T follicular helper cell (primary cell): Measurements from ENCODE around the gene CABLES1.

Source experiments
- DNase-seq: peaks from one replicate; pipeline ENCODE4 v3.0.0-alpha.2; 2020; ENCODE audit warnings: low read depth

The CABLES1 gene

DNA sequence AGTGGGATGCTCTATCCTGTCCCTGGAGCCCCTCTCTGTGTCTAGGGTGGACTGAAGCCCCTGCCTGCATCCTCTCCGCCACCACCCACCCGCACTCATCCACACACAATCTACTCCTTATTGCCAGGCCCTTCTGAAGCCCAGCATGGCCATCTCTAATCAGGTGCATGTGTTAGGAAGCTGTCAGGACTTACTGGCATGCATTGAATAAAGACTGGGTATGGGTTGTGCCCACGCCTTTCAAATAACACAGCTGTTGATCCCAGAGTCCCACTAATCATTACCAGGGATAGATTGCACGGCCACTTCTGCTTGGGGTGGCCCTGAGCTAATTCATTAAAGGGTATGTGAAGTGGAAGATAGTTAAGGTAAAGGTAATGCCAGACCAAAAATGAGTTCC is 88.4 kb downstream of the CABLES1 start:
- no peak for DNase-seq

DNA sequence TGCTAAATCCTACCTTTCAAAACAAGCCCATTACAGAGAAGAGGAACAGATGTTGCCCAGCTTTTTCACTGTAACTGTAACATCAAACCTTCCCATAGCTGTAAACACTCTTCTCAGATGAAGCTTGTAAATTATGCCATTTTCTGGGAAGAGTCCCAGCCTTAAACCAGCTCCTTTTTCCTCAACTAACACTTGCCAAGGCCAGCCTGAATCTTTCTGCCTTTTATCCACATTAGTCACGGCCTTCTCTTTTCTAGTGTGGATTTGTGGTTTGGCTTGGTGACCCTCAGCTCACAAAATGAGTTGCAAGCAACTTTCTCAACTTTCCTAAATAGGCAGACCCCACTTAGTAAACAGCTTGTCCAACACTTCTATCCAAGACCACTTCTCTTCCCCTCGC is 90.2 kb downstream of the CABLES1 start:
- no peak for DNase-seq

DNA sequence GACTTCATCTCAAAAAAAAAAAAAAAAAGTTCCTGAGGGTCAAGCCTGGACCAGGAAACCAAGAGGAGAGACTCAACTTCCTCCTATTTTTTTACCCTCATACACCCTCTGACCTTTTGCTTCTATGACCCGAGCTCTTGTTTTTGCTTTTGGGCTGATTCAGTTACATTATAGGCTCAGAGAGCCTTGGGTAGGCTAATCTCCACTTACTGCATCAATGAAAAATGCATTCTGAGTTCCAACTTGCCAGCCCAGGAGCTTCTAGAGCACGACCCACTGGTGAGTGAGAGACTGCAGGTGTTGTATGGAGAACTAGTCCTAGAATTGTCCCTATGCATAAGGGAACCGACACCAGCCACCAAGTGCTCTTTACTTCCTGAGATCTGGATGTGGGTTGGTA is 91.1 kb downstream of the CABLES1 start:
- no peak for DNase-seq

DNA sequence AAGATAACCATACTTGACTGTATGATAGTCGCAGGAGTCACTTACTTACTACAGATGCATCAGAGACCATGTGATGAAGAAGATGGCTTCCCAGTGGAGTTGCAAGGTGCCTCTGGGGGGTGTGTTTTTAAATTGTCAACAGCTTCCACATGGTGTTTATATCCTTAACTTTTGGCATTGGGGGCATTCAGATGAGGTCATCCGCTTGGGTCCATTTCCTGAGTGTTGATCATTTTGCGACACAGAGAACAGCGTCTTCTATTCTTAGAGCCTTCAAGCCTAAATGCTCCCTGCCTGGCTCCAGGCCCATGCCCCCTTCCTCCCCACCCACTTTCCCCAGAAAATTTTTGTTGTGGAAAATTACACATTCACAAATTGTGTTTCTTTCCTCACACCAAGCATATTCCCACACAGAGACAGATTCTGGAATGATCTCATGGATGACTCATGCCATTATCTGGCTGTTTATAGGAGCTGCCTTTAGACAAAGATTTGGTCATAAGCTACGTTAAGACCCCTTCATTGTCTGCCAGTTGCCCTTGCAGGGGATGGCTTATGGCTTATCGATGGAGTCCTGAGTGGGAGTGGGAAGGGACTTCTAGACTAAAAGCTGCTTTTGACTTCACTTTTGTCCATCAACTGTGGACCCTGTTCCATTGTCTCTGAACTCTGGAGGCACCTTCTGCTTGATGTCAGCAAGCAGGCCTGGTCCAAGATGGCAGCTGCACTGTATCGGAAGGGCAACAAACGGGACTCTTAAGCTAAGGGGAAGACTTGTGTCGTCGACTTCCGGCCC is 91.8 kb downstream of the CABLES1 start:
- no peak for DNase-seq

DNA sequence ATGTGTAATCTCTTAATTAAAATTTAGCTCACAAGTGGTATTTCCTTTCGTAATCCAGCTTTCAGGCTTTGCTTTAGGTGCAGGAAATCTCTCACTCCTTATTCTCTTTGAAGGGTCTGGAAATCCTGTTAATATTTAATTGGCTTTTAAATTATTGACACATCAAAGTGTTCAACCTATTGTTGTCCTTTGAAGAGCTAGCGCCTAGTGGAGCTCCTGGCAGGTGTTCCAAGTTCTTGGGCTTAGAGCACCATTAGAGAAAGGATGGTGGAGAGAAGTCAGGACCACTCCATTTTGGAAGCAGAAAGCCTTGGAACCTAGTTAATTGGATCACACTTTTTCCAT is 92.4 kb downstream of the CABLES1 start:
- no peak for DNase-seq

DNA sequence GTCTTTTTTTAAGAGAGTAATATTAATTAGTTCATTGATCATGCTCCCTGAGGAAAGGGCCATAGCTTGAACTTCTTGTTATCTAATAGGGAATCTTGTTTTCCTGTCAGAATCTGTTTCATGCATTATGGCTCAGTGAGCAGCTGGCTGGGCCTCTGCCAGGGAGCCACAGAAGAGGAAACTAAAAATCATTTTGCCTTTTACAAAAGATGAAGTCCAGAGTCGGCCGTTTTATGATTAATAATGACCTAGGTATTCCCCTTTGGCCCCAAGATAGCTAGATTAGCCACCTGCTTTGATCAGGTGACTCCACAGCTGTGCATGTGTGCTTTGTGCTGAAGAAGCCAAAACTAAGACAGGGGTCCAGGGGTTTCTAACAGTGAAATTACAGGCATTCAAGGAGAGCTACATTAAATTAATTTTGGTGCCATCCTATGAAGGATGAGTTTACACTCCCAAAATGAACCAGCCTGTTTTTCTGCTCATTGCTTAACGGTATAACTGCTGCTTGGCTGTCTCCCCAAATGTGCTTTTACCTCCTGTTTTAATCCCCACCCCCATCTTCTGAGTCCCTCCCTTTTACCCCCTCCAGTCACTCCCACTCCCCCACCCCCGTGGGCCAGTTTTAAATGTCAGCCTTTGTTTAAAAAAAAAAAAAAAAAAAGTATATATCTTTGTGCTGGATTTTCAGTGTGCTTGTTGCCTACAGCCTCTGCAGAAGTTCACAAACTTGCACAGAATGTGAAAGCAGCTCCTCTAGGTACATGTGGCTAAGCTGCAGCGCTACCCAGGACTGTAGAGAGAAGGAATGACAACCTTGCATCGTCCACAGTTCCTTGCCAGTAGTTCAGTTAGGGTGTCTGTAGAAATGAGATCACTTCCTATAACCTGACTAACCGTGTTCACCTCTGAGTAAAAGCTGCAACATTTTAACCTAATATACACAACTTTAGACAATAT is 93.1 kb downstream of the CABLES1 start:
- no peak for DNase-seq

DNA sequence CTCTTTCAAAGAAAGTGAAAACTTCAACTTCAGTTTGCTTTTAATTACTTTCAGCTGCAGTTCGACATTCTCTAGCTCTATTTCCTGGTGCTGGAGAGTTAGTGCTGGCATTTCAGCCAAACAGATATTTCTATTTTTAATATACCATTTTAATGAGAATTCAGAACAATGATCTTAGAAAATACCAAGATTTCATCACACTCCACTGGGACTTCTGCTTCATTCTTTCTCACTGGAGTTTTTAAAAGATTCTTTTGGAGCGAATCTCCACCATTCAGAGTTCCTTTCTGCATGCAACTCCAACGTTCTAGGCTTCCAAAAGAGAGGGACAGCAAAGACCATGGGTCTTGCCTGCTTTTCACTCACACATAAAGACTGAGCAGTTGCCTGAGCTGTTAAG is 94.2 kb downstream of the CABLES1 start:
- no peak for DNase-seq

DNA sequence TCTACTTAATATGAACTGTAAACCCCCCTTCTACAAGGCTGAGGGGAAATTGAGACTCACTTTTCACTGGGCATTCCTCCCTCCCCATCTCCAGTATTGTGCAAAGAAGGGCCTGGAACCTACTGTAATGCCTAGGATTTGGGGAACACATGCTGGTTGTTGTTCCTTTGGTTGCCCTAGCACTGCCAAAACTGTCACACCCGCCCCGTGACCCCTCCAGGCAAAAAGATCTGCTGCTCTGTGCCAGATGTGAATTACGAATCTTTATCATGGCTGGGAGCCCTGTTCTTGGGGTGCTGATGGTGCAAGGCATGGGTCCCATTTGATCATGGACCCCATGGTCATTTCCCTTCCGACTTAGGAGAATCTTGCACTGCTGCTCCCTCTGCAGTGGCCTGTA is 95.4 kb downstream of the CABLES1 start:
- DNase-seq = no peak

DNA sequence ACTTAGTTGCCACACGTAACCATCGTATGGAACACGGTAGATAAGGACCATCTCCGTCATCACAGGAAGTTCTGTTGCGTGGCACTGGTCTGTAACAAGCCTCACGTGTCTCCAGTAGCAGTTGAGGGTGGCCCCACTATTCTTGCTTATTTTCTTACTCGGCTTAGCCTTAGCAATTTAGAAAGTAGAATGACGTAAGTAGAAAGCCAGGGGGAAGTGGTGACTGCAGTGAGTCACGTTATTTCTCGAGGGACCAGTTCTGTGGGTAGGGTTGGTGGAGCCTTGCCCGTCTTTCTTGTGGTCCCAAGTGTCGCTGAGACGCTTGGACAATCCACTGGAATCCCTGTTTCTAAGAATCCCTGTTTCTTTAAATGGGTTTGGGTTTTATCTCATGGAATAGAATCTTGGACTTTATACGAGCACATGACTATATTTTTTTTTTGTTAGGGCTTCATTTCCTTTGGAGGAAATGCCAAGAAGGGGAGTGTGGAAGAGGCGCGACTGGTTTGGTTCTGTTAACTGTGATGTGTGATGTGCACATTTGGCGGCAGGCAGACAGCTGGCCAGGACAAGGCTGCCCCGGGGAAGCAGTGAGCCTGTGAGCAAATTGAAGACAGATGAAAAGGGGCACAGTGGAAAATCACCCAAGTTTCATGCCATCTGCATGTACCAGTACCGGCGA is 96.2 kb downstream of the CABLES1 start:
- DNase-seq = peak; percentile 50

DNA sequence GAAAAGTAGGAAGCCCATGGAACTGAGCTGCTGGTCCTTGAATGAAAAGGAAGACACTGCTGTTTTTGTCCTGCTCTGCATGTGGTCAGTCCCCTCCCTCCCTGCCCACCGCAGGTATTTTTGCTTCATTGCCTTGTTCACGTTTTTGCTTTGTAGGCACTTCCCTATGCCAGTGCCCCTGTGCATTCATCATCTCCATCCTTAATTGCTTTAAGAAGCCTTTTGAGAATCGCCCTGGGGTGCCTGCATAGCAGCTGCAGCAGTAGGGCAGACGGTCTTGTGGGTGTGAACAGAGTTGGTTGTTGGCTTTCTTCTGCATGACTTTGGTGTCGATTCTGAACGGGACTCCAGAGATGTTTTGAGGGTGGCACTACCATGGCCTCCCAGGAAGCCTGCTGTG is 97.0 kb downstream of the CABLES1 start:
- DNase-seq = no peak

DNA sequence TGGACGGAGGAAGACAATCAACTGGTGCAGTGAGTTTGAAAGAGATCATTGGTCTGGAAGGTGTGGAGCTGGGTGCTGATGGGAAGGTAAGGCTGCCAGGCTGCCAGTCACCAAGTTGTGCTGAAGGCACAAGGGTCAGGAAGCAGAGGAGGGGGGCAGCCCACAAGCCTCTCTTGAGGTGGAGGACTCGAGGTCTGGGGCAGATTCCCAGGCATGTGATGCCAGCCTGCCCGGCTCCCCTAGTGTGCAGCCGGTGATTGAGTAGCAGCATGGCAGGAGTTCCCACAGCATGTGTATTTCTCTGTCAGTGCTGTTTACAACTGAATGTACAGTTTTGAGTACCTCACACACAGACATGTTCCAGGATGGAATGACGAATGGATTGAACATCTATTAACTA is 99.3 kb downstream of the CABLES1 start:
- no peak for DNase-seq

DNA sequence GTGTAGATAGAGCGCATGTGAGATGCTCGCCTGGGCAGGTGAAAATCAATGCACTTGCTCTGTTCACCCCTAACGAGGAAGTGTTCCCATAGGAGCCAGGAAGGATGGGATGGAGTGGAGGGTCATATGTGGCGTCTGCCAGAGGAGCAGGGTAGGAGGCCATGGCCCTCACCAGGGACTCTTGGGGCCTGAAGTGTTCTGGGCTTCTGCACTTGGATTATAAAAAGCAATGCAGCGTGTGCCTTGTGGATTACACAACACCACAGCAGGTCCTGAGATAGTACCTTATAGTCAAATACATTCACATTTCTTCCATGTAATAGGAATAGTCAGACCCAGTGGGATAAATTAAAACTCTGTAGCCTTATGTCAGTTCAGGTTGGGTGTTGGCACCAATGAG is 100.1 kb downstream of the CABLES1 start:
- no peak for DNase-seq

DNA sequence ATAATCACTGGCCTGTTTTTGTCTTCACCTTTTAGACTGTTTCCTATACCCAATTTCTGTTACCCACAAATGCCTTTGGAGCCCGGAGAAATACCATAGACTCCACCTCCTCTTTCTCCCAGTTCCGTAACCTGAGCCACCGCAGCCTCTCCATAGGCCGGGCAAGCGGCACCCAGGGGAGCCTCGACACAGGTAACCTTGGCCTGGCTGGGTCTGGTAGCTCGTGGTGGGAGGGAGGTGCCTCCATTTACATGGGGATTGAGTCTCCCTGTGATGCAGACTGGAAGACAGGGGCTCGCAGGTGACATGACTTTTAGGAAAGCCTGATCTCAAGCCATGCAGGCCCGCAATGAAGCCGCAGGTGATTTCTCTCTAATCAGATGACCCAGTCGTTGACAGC is 100.6 kb downstream of the CABLES1 start:
- DNase-seq = no peak

DNA sequence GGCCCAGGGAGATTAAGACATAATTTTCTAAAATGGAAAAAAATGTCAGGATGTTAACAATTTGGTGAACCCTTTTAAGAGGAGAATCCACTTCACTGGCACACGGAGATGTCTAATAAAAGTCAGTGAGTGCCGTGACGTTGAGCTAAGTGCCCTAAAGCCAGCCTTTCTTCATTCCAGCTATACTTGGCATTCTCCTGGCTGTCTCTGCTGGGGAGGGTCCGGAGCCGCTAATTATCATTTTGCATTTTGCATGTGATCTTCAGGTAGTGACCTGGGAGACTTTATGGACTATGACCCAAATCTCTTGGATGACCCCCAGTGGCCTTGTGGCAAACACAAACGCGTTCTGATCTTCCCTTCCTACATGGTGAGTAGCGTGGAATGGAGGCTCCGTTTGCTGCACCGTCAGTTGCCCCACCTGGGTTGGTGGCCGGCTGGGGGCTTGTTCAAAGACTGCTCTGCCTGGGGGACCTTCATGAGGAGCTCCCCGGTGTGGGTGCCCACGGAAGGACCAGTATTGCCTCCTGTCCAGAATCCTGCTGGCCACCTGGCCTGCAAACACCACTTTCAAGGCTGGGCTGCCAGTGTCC is 101.7 kb downstream of the CABLES1 start:
- DNase-seq = no peak

DNA sequence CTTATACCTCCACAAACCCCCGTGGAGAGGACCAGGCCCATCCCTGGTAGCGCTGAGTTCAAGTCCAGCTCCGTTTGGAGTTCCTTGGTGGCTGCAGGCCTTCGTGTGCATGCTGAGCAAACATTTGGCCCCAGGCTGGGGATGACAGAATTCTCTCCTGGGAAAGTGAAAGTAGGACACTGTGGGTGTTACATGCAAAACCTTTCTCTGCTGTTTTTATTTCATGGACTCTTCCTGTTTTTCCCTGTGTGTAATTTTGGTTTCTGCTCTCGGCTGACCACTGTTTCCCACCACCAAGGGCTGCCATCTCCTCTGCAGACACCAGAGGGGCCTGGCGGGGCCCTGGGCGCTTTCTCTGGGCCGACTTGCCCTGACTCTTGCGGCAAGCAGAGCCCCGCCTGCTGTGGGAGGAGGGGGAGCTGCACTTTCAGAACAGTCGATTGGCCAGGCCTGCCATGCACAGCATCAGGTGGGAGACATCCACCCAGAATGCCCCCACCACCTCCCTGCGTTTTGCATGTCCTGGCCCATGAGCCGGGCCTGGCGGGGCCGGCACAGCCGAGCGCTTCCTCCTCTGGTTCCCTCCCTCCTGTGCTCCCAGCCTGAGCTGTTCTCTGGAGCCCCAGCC is 102.4 kb downstream of the CABLES1 start:
- no peak for DNase-seq

DNA sequence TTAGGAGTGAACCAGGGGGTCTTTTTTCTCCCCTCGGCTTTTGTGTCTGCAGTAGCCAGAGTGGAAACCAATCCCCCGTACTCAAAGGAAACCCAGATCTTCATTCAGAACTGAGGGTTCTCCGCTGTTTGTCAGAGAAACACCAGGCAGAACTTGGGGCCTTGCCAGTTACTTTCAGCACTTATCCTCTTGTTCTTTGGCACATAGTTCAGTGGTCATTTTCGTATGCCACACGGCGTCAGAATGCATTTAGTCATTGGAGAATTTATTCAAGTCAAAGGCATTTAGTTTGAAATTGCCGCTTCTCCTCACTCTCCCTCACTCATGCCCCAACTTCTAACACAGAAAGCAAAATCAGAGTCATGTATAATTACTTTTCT is 102.9 kb downstream of the CABLES1 start:
- no peak for DNase-seq

DNA sequence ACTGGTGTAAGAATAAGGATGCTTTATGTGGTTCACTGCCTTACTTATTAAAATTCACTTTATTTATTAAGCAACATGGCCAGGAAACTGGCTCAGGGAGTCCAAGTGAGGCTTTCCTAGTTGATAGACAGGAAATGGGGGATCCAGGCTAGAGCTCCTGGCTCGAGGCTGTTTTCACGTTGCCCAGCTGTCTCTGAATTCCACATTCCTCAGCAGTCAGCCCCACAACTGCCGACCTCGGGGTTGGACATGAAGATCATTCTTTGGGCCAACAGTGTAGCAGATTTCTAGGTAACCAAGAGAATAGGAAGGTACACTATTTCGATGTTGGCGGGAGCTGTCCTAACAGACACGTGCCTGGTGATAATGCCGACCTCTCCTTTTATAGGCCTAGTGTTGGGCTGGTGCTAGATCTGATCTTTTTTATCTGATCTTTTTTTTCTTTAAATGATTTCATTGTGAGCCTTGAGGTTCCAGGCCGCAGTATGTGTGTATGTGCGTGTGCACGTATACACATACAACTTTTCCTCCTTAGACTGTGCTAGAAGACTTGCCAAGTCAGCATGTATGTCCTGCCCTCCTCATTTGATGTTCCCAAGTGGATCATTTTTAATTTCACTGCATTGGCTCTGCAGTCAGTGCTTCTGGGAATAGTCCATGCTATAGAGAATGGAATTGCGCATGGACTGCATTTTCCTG is 103.5 kb downstream of the CABLES1 start:
- no peak for DNase-seq

DNA sequence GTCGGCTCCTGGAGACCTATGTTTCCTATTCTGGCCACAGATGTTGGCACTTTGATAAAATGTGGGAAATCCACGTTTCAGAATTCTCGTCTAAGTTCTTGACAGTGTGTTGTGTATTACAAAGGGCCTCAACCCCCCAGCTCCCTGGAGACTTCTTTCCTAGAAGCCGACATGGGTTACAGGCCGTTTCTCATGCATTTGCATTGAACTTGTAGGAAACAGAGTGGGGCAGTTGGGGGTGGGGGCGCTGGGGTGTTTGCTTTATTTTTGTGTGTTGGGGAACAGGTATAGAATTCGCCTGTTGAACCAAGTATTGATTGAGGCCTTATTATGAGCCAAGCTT is 104.0 kb downstream of the CABLES1 start:
- no peak for DNase-seq

DNA sequence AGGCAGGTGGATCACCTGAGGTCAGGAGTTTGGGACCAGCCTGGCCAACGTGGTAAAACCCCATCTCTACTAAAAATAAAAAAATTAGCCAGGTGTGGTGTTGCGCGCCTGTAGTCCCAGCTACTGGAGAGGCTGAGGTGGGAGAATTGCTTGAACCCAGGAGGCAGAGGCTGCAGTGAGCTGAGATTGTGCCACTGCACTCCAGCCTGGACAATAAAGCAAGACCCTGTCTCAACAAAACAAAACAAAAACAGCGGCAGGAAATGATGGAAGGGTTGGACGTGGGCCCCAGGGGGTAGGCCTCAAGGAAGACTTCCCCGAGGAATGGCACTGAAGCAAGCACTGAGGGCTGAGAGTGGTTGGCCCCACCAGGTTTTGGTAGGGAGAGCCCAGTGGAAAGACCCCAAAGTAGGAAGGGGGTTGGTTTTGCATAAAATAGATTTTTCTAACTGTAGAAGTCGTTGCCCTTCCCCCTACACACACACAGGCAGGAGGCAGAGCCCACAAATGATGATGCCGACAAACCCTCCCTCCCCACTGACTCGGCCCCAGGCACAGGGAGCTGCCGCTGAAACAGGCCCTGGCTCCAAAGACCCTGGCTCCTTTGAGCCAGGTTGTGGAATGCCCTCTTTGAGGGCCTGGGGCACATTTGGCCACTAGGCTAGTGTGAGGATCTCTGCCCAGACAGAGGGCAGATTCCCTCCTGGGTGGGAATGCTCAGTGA is 104.8 kb downstream of the CABLES1 start:
- no peak for DNase-seq

DNA sequence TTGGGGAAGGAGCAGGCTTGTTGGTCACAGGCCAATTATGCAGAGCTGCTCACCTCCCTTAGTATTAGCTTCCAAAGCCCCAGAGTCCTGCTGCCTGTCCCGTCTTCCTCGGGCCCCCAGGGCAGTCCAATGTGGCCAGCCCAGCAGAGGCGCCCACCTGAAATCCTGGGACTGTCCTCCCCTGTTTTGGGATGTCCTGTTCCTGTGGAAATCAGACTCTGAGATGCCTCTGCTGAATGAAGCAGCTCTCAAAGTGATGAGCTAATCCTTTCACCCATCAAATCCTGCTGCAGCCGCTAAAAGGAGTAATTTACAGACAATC is 105.3 kb downstream of the CABLES1 start:
- no peak for DNase-seq
